Urinary bladder (tissue), 4 donors: Measurements from ENCODE around the gene AGT. TPM values are rescaled to one million over a fixed set of nuclear protein-coding genes. Genes with fewer than 3 reads are reported as not detected.

Experiments used
- DNase-seq: peaks from one replicate; pipeline ENCODE4 v3.0.0-alpha.2; 2015; ENCODE audit errors: extremely low spot score
- H3K27ac ChIP-seq: one replicate; pipeline ENCODE4 v1.5.1; 2013; ENCODE audit warnings: low read depth, mild to moderate bottlenecking, moderate library complexity
- H3K36me3 ChIP-seq: one replicate; pipeline ENCODE4 v1.6.1; 2013; ENCODE audit warnings: mild to moderate bottlenecking, moderate library complexity; ENCODE audit not compliant: insufficient read depth
- H3K4me1 ChIP-seq: one replicate; pipeline ENCODE4 v1.6.1; 2013; ENCODE audit warnings: mild to moderate bottlenecking, moderate library complexity; ENCODE audit not compliant: insufficient read depth
- H3K4me3 ChIP-seq: one replicate; pipeline ENCODE4 v1.5.1; 2013; ENCODE audit warnings: low read depth, low read length
- WGBS: extraction: QIAGEN DNeasy Blood & Tissue Kit; methylation state at CpG from one replicate; pipeline ENCODE4 v1.1.7; 2013; 5-methylcytosine and 5-hydroxymethylcytosine counted together
- polyA plus RNA-seq: library from polyadenylated mRNA; stranded (reverse); fragments of 200-250 nt; gene quantifications from one replicate; pipeline ENCODE4 v1.2.3, GENCODE V29; 2013
- total RNA-seq: library from RNA; depleted of rRNA; stranded (reverse); fragments of >200 nt; gene quantifications from one replicate; pipeline ENCODE4 v1.2.3, GENCODE V29; 2014
- donor health status: healthy with polysubstance abuse.
- donor health status: healthy.

Gene AGT
- total and polyA plus RNA-seq, 2 donors, result 6.6 to 8.7 TPM

- no peak overlapping the region for H3K27ac ChIP-seq
- no peaks in the 10 kb centered on the region for H3K36me3 ChIP-seq
- DNase-seq, result no peak
- no peak overlapping the region for H3K4me3 ChIP-seq
- 72% methylated on average over 22 of the region's 22 CpGs for WGBS
- H3K4me1 ChIP-seq, result no peaks in the 10 kb centered on the region
Measured at GRCh38 chr1:230707732-230708630, 5.9 kb downstream of the AGT start.

- Histone ChIP-seq H3K4me3 (no peak overlapping the region), H3K4me1 (no peaks in the 10 kb centered on the region), H3K36me3 (no peaks in the 10 kb centered on the region), H3K27ac (no peak overlapping the region)
- no peak for DNase-seq
- 87% methylated on average over 20 of the region's 20 CpGs for WGBS
Measured at GRCh38 chr1:230706887-230707731, 6.8 kb downstream of the AGT start.

- Histone ChIP-seq H3K27ac (no peak overlapping the region), H3K4me3 (no peak overlapping the region), H3K36me3 (no peaks in the 10 kb centered on the region), H3K4me1 (no peaks in the 10 kb centered on the region)
- no peak for DNase-seq
- WGBS, result 90% methylated on average over 9 of the region's 9 CpGs
Measured at GRCh38 chr1:230706020-230706699, 7.8 kb downstream of the AGT start.

- DNase-seq, result no peak
- Histone ChIP-seq H3K4me1 (no peaks in the 10 kb centered on the region), H3K27ac (no peak overlapping the region), H3K4me3 (no peak overlapping the region), H3K36me3 (no peaks in the 10 kb centered on the region)
- 88% methylated on average over 18 of the region's 18 CpGs for WGBS
Measured at GRCh38 chr1:230705289-230706019, 8.5 kb downstream of the AGT start.

DNA sequence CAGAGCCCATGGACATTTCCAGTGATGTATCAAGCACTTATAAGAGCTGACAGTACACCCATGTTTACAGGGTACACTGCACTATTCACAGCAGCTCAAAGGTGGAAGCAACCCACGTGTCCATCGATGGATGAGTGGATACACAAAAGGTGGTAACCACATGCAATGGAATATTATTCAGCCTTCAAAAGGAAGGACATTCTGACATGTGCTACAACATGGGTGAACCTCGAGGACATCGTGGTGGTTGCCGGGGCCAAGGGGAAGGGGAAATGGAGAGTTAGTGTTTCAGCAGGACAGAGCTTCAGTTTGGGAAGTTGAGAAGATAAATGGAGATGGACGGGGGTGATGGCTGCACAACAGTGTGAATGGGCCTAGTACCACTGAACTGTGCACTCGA lies 9.1 kb downstream of the AGT start:
- 93% methylated on average over 7 of the region's 7 CpGs for WGBS
- Histone ChIP-seq H3K4me1 (no peaks in the 10 kb centered on the region), H3K27ac (no peak overlapping the region), H3K36me3 (no peaks in the 10 kb centered on the region), H3K4me3 (no peak overlapping the region)
- no peak for DNase-seq

GRCh38 chr1:230703679-230704385 lies 10.1 kb downstream of the AGT start:
- Histone ChIP-seq H3K4me1 (no peaks in the 10 kb centered on the region), H3K36me3 (no peaks in the 10 kb centered on the region), H3K4me3 (no peak overlapping the region), H3K27ac (no peak overlapping the region)
- WGBS, result 93% methylated on average over 8 of the region's 8 CpGs
- DNase-seq, result no peak

GRCh38 chr1:230702934-230703678 lies 10.8 kb downstream of the AGT start:
- H3K27ac ChIP-seq, result no peak overlapping the region
- H3K36me3 ChIP-seq, result no peaks in the 10 kb centered on the region
- H3K4me1 ChIP-seq, result no peaks in the 10 kb centered on the region
- 62% methylated on average over 14 of the region's 14 CpGs for WGBS
- no peak for DNase-seq
- no peak overlapping the region for H3K4me3 ChIP-seq

- H3K36me3 ChIP-seq, result no peaks in the 10 kb centered on the region
- no peaks in the 10 kb centered on the region for H3K4me1 ChIP-seq
- no peak for DNase-seq
- H3K4me3 ChIP-seq, result no peak overlapping the region
- WGBS, result 82% methylated on average over 19 of the region's 19 CpGs
- no peak overlapping the region for H3K27ac ChIP-seq
Measured at GRCh38 chr1:230701895-230702768, 11.8 kb downstream of the AGT start.

- no peaks in the 10 kb centered on the region for H3K36me3 ChIP-seq
- 87% methylated on average over 17 of the region's 17 CpGs for WGBS
- DNase-seq, result no peak
- no peak overlapping the region for H3K4me3 ChIP-seq
- H3K27ac ChIP-seq, result no peak overlapping the region
- no peaks in the 10 kb centered on the region for H3K4me1 ChIP-seq
Measured at GRCh38 chr1:230701434-230701833, 12.5 kb downstream of the AGT start.

DNA sequence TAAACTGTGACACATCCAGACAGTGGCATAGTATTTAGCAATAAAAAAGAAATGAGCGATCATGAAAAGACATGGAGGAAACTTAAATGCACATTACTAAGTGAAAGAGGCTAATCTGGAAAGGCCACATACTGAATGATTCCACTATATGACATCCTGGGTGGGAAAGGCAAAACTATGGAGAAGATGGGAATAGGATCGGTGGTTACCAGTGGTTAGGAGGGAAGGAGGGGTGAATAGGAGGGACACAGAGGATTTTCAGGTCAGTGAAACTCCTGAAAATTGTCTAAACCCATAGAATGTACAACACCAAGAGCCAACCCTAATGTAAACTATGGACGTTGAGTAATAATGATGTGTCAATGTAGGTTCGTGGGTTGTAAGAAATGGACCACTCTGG lies 13.8 kb downstream of the AGT start:
- H3K27ac ChIP-seq, result no peak overlapping the region
- H3K4me1 ChIP-seq, result no peaks in the 10 kb centered on the region
- no peak overlapping the region for H3K4me3 ChIP-seq
- no peaks in the 10 kb centered on the region for H3K36me3 ChIP-seq
- WGBS, result 86% methylated on average over 4 of the region's 4 CpGs
- no peak for DNase-seq

DNA sequence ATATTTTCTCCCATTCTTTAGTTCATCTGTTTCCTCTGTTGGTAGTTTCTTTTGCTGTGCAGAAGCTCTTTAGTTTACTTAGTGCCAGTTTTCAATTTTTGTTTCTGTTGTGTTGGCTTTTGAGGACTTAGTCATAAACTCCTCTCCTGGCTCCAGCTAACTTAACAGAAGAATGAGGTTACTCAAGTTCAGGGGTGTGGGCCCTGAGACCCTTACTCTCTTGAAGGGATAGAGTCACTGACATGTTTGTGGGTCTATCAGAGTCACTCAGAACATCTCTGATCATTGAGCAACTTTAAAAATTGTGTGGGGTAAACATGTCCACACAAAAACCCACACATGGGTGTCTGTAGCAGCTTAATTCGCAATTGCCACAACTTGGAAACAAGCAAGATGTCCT lies 14.2 kb downstream of the AGT start:
- Histone ChIP-seq H3K36me3 (no peaks in the 10 kb centered on the region), H3K27ac (no peak overlapping the region), H3K4me3 (no peak overlapping the region), H3K4me1 (no peaks in the 10 kb centered on the region)
- 94% methylated on average over 1 of the region's 1 CpG for WGBS
- DNase-seq, result no peak
